PFSK-1 (cell line): ENCODE results near the gene INTS11.

Experiments
- FOXP2 ChIP-seq: optimal IDR thresholded peaks from 2 replicates; pipeline ENCODE3; 2011; ENCODE audit warnings: borderline replicate concordance, control low read depth, inconsistent platforms; ENCODE audit not compliant: insufficient read depth; ENCODE audit errors: extremely low read length, extremely low read depth
- POLR2AphosphoS5 ChIP-seq: IDR thresholded peaks from 2 replicates; pipeline ENCODE4 v1.6.1; 2012; ENCODE audit warnings: low read depth, mild to moderate bottlenecking, control low read depth, low read length, moderate library complexity
- SIN3A ChIP-seq: IDR thresholded peaks from 2 replicates; pipeline ENCODE4 v1.6.1; 2012; ENCODE audit warnings: mild to moderate bottlenecking, low read length, moderate library complexity, borderline replicate concordance; ENCODE audit not compliant: insufficient read depth
- TAF1 ChIP-seq: IDR thresholded peaks from 2 replicates; pipeline ENCODE4 v1.6.1; 2012; ENCODE audit warnings: low read length, control low read depth, borderline replicate concordance; ENCODE audit not compliant: insufficient read depth
- TF ChIP-seq, protein P1 (sequence below), 2 experiments: IDR thresholded peaks; 2 replicates each; pipeline versions ENCODE4 v1.6.1 to v1.8.0; 2011 to 2012; ENCODE audit warnings: low read depth in 2 of 2, low read length in 2 of 2, control low read depth in 1 of 2, inconsistent platforms in 1 of 2, mild to moderate bottlenecking in 1 of 2, moderate library complexity in 1 of 2; ENCODE audit not compliant: insufficient read depth in 1 of 2

The INTS11 gene

DNA sequence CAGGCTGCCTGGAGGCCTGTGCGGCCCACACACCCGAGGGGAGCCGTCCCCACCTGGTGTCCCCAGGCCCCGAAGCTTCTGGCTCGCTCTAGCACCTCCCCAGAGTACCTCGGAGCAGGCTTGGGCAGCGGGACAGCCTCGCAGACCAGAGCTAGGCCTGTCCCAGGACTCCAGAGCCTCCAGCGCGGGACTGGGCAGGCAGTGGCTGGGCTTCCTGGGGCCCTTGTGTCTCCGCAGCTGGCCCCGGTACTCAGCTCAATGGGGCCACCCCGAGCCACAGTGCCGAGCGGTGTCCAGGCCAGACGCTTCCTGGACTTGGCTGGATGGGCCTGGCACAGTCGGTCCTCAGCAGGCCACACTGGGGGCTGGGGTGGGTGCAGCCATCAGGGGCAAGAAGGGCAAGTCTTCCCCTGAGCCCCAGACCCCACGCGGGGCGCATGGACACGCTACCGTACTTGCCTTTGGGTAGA, 39.3 kb downstream of the INTS11 start:
- TF ChIP-seq POLR2AphosphoS5 (no peak), SIN3A (no peak), TAF1 (no peak), FOXP2 (no peak)
- TF ChIP-seq, protein P1, sequence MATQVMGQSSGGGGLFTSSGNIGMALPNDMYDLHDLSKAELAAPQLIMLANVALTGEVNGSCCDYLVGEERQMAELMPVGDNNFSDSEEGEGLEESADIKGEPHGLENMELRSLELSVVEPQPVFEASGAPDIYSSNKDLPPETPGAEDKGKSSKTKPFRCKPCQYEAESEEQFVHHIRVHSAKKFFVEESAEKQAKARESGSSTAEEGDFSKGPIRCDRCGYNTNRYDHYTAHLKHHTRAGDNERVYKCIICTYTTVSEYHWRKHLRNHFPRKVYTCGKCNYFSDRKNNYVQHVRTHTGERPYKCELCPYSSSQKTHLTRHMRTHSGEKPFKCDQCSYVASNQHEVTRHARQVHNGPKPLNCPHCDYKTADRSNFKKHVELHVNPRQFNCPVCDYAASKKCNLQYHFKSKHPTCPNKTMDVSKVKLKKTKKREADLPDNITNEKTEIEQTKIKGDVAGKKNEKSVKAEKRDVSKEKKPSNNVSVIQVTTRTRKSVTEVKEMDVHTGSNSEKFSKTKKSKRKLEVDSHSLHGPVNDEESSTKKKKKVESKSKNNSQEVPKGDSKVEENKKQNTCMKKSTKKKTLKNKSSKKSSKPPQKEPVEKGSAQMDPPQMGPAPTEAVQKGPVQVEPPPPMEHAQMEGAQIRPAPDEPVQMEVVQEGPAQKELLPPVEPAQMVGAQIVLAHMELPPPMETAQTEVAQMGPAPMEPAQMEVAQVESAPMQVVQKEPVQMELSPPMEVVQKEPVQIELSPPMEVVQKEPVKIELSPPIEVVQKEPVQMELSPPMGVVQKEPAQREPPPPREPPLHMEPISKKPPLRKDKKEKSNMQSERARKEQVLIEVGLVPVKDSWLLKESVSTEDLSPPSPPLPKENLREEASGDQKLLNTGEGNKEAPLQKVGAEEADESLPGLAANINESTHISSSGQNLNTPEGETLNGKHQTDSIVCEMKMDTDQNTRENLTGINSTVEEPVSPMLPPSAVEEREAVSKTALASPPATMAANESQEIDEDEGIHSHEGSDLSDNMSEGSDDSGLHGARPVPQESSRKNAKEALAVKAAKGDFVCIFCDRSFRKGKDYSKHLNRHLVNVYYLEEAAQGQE (IDR thresholded peaks at IDR 0.05; ENCODE audit: insufficient read depth in 1 of 2, low read depth in 2 of 2, low read length in 2 of 2) = no peak

- no peak for TF ChIP-seq SIN3A
- TF ChIP-seq, protein P1 (IDR thresholded peaks at IDR 0.05; ENCODE audit: insufficient read depth in 1 of 2, low read depth in 2 of 2, low read length in 2 of 2) = no peak
- TF ChIP-seq FOXP2 = no peak
These were observed 40.0 kb downstream of the INTS11 start for GRCh38 chr1:1284221-1285101.

GRCh38 chr1:1283821-1284220, 40.6 kb downstream of the INTS11 start:
- TF ChIP-seq FOXP2 (no peak), POLR2AphosphoS5 (no peak), TAF1 (no peak), SIN3A (no peak)
- TF ChIP-seq, protein P1 (IDR thresholded peaks at IDR 0.05; ENCODE audit: insufficient read depth in 1 of 2, low read depth in 2 of 2, low read length in 2 of 2) = no peak

DNA sequence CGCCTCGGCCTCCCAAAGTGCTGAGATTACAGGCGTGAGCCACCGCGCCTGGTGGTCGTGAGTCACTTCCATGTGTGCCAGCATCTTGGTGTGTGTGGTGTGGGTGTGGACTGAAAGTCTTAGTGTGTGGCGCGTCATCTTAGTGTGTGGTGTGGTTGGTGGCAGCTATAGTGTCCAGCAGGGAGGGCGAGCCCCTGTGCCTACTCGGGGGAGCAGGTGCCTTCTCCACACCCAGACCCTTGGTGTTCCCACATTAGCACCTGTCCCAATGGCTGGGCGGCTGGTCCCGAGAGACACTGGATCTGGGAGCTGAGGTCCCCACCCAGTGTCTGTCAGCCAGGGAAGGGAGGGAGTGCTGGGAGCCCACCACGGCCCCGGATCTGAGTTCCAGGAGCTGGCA, 41.5 kb downstream of the INTS11 start:
- no peak for TF ChIP-seq TAF1

- TF ChIP-seq TAF1 = no peak
- TF ChIP-seq FOXP2 = no peak
- no peak for TF ChIP-seq SIN3A
- TF ChIP-seq, protein P1 (IDR thresholded peaks at IDR 0.05; ENCODE audit: insufficient read depth in 1 of 2, low read depth in 2 of 2, low read length in 2 of 2) = no peak
- TF ChIP-seq POLR2AphosphoS5 = no peak
These were observed 42.7 kb downstream of the INTS11 start for GRCh38 chr1:1281533-1282321.
